GM12801 (cell line): ENCODE results near the gene DISC1.

ENCODE experiments used
- CTCF ChIP-seq: IDR thresholded peaks from one replicate; pipeline ENCODE4 v1.5.1; 2011; ENCODE audit warnings: control low read depth; ENCODE audit not compliant: insufficient read length; ENCODE audit errors: extremely low read depth

The DISC1 gene

GRCh38 chr1:231688989-231689388 lies 62.4 kb downstream of the DISC1 start:
- TF ChIP-seq CTCF, result no peak

- TF ChIP-seq CTCF, result no peak
These were observed 63.5 kb downstream of the DISC1 start for GRCh38 chr1:231690059-231690458.

GRCh38 chr1:231691618-231692259 lies 65.1 kb downstream of the DISC1 start:
- no peak for TF ChIP-seq CTCF

GRCh38 chr1:231693361-231694074 lies 66.9 kb downstream of the DISC1 start:
- TF ChIP-seq CTCF, result no peak

- no peak for TF ChIP-seq CTCF
These were observed 67.5 kb downstream of the DISC1 start for GRCh38 chr1:231694075-231694431.

- TF ChIP-seq CTCF, result no peak
These were observed 68.0 kb downstream of the DISC1 start for GRCh38 chr1:231694465-231695077.

- TF ChIP-seq CTCF, result no peak
These were observed 69.1 kb downstream of the DISC1 start for GRCh38 chr1:231695439-231696255.
